GM23248 (cell line): ENCODE results near the gene RBPMS2.

Source experiments
- EZH2 ChIP-seq: fragments of 200-600 bp; sonication (generic); IDR thresholded peaks from 2 replicates; pipeline ENCODE4 v1.6.1; 2018; ENCODE audit warnings: antibody characterized with exemption, mild to moderate bottlenecking; ENCODE audit not compliant: insufficient read depth, poor library complexity, severe bottlenecking
- EZH2phosphoT487 ChIP-seq: fragments of 200-600 bp; sonication (generic); IDR thresholded peaks from 2 replicates; pipeline ENCODE4 v1.6.1; 2018; ENCODE audit warnings: antibody characterized with exemption, moderate library complexity, mild to moderate bottlenecking, low read depth; ENCODE audit not compliant: insufficient read depth

DNA sequence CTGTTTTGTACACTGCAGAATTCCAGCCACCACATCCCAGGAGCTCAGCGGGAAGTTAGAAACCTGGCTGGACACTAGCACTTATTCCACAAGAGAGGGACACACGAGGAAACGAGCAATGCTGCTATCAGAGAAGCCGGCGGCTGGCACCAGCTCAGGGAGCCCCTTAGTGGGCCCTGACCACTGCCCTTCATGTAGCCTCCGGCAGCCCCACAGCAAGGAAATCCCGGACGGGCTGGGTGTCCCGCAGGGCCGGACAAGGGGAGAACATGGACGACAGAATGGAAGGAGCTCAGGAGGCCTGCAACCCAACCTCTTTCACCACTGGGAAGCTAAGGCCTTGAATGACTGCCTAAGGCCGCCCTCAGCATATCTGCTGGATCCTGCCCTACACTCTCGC, 32.5 kb downstream of the RBPMS2 start:
- TF ChIP-seq EZH2 = no peak
- TF ChIP-seq EZH2phosphoT487 = no peak
